GM19099 (cell line): Measurements from ENCODE around the gene SORCS3.

Source experiments
- POLR2A ChIP-seq: IDR thresholded peaks from 3 replicates; pipeline ENCODE4 v1.6.1; 2011; ENCODE audit warnings: low read depth; ENCODE audit not compliant: insufficient read length; ENCODE audit errors: extremely low read depth

The SORCS3 gene

DNA sequence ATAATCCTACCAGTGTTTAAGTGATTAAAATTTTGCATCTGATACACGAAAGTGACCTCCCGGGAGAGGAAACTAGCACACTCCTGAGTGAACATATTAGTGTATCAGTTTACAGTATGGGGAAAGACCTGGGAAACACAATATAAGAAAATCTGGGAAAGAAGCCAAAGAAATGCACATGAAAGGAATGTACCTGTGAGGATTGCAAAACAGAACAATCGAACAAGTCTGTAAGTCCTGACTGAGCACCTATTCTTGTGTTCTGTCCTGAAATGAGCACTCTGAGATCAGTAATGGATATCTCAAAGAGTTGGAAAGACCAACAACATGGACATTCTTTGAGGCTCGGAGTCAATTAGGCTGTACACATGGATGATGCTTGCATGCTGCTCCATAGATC, 554.7 kb downstream of the SORCS3 start:
- no peak for TF ChIP-seq POLR2A

DNA sequence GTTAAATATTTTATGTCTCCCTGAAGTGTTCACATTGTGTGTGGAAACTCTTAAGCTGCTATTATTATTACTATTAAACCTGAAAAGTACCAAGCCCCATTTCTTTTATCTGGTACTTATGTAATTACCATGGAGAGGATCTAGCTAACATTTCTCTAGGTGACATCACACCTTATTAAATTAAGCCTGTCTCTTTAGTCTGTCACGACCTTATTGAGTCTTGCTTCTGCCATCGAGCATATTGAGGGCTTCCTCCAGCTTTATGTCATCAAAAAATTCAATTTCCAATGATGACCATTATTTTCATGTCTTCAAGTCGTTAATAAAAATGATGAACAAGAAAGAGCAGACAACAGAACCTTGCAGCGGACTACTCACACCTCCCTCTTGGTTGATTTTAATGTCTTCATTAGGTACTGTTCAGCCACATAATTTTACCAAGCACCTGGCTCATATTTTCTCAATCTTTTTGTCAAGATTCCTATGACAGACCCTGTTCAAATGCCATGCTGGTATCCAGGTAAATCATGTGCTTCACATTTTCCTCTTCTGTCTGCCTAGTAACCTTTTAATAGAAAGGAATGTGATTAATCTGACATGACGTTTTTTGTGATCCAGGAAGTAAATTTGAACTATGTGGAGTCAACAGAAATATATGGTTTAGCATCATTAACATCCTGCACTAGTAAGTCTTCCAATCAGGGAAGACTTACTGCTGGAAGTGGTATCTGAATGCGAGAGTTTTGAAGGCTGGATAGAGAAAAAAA, 556.7 kb downstream of the SORCS3 start:
- TF ChIP-seq POLR2A: no peak

DNA sequence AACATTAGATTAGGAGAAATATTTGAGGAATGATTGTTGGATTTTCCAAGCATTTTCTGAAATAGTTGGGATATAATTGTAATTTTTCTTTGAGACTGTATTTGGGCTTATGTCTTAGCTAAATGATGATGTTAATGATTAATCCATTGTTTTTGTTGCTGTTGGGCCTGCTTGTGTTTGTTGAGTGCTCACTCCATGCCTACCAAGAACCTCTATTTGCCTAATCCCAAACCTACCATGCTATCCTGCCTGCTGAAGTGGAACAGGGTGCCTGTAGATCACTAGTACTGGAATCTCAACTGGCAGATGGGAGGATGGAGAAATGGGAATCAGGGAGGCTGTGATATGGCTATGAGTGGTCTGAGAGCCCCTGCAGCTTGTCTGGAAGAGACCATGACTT, 565.5 kb downstream of the SORCS3 start:
- no peak for TF ChIP-seq POLR2A

DNA sequence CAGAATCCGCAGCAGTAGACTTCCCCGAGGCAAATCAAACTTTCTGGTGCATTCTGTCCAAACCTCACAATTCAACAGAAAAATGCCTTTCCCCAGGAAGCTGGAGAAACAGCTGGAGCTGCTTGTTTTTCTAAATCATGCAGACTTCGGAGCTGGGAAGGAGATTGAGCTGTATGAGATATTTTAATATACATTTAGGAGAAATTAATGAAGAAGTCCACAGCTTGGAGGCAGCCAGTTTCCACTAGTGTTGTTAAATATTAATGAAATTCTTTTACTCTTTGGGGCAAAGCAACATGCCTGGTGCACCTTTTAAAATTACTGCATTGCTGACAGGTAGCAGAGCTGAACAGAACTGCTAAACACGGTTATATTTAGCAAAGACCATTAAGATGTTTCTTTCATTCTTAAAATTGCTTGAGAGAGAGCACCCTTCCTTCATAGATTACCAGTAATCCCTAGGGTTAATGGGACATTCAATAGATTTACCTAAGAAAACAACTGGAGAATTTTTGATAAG, 566.4 kb downstream of the SORCS3 start:
- TF ChIP-seq POLR2A: no peak

DNA sequence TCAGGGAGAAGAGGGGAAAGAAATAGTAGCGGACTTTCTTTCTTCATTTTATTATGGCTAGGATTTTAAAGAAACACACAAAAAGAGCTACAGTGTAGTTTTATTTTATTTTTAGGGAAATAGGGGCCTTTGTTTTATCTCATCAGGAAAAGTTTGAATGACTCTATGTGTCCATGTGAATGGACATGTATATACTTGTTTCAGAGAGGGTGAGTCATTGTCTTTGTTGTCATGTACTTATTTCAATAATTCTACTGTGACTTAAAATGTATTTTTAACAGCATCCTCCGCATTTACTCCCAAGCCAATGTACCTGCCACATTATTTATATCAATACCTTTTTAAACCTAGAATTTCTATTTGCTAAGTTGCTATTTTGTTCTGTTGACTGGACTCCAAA, 569.5 kb downstream of the SORCS3 start:
- TF ChIP-seq POLR2A: no peak

DNA sequence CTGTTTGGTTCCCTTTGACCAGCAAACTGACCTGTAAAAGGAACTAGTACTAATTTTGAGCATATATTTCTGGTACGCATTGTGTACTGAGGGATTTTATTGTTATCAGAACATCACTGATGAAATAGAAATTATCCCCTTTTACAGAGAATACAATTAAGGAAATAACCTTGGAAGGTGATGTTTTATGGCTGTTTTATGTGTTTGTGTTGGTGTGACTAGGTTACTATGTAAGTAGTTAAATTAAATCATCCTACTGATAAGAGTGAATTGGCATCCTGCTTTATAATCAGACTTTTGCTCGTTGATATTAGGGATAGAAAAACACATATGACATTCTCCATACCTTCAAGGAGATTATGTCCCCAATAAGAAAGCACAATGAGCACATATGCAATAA, 596.6 kb downstream of the SORCS3 start:
- no peak for TF ChIP-seq POLR2A

DNA sequence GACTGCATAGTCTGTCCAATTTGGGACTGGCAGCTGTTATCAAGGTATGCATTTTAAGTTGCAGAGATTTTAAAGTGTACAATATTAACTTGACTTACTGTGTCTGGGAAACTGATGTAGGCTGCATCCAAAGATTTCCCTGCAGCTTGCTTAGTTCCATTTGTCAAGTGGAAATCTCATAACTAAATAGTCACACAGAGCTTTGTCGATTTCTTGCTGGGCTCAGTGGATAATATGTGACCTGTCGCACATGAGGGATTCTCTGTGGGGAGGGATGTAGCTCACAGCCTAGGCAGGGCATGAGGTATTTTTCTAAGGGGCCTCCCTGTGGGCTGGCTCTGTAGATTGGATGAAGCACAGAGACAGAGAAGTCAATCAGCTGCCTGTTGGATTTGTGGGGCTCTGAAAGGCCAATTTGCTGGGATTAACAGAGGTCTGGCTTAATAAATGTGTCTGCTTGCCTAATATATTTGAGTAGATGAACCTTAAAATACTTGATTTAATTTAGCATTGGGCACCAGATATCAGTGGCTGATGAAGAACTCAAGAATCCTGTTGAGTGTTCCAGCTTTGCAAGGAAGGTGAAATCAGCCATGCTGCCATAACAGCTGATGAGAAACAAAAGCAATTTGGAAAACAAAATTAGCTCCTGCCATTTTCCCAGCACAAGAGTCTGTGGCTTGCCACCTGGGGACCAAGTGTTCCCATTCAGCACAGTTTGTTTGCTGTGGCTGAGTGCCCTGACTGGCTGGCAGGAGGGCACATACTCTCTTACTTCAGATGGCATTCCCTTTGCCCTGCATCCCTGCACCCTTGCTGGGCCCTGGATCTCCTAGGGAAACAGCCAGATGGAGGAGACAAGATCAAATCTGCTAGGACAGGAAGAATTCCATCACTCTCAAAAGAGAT, 598.5 kb downstream of the SORCS3 start:
- no peak for TF ChIP-seq POLR2A

DNA sequence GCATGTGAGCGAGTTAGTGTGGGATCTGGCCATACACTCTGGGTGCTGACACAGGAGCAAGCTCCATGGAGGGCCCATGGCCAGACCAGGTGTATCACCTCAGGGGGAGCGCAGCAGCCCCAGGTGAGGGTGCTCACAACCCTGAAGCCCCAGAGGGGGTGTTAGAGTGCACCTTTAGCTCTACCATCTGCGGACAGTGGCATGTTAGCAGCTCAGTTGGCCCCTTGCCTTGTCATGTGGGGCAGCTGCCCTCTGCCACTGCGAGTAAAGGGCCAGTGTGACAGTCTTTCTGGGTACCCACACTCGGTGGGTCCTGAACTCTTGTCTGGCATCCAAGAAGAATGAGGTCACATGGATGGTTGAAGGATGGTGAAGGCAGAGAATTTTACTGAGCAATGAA, 600.2 kb downstream of the SORCS3 start:
- no peak for TF ChIP-seq POLR2A

DNA sequence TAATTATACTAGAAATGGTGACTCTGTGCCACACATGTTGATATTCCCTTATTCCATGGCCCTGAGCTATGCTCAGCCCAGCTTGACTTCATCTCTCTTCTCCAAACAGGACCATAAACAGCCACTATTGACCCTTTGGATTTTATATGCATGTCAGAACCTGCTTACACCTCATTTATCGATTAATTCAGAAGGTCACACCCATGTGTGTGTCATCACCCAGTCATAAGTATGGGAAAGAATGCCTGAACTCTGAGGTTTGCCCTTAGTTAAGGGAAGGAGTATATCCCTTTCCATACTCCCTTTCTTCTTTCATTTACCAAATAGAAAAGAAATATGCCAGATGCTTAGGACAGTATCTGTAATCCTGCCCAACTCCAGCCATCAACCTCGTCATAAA, 602.3 kb downstream of the SORCS3 start:
- no peak for TF ChIP-seq POLR2A

DNA sequence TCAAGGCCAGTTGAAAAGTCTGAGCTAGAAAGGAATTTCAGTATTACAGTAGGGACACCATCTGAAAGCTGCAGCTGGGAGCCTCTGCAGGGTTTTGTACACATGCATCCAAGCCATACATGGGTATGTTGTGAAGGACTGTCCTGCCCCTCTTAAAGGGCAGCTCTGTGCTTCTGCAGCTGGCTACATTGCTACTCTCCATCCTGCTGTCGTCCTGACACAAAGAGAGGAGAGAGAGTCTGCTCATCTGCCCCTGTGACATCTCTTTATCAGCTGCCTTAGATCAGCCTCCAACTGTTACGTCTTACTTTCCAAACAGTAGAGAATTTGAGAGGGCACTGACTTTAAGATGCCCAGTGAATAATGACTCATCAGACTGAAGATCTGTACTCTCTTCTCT, 602.7 kb downstream of the SORCS3 start:
- no peak for TF ChIP-seq POLR2A

DNA sequence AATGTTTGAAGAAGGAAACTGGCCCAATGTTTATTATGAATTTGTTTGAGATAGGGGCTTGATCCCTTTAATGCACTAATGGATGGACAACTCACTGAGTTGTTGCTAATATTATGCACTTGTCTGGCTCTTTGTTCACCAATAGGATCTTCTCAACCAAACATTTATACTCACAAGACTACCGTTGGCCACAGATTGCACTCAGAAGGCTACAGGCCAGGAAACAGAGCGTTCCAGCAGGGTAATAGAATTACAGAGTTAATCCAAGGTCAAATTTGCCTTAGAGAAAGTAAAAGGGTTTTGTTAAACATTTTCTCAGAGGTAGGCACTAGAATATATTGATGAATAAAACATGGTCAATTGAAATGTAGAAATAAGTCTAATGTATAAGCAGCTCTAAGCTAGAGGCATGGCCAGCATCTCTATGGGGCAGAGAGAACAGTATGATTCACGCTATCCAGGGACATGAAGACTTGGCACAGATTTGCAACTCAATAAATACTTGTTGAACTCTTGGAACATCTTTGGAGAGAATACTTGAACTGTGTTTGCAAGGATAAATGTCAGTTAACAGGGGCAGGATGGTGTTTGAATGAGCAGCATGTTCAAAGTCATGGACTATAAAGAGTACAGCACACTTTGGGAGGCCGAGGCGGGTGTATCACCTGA, 606.9 kb downstream of the SORCS3 start:
- no peak for TF ChIP-seq POLR2A

DNA sequence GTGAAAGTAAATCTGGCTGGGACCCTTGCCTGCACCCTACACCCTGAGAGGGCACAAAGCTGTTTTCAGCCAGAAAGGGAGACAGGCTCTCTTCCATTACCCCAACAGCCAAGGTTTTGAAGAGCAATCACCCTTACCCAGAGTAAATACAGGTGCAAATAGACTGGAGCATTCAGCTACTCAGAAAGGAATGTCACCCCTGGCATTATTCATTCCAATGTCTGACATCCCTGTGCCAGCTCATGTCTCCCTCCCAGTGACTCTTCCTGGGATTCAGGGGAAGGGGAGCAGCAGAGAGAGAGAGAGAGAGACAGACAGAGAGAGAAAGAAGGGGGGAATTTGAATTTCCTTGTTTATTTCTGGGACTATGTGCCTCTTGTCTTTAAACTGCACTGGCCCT, 611.8 kb downstream of the SORCS3 start:
- TF ChIP-seq POLR2A: no peak

DNA sequence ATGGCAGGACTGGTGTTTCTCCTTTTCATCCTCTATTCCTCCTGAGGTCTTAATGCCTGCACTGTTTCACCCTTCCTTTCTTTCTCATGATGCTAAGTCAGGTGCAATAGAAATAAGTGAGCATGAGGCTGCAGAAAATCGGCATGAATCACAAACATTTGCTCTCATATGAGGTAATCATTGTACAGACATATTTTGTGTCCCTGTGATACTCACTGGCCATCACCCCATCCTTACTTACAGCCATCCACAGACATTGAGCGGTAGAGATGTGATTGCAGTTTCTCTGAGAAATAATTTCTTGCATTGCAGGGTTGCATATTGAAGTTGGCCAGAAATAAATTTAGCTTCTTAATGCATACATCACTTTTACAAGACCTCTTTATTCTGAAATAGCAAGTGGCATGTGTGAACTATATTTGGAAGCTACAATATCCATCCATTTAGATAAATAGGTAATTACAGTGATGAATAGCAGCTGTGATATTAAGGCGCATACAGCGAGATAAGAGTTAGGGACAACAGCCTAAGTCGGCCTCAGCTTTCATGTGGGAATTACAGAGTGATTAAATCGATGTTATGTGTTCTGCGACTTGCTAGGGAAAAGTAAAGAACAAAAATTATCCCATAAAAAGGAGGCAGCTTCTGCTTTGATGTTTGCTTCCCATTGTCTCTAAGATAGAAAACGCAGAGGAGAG, 612.6 kb downstream of the SORCS3 start:
- TF ChIP-seq POLR2A: no peak

DNA sequence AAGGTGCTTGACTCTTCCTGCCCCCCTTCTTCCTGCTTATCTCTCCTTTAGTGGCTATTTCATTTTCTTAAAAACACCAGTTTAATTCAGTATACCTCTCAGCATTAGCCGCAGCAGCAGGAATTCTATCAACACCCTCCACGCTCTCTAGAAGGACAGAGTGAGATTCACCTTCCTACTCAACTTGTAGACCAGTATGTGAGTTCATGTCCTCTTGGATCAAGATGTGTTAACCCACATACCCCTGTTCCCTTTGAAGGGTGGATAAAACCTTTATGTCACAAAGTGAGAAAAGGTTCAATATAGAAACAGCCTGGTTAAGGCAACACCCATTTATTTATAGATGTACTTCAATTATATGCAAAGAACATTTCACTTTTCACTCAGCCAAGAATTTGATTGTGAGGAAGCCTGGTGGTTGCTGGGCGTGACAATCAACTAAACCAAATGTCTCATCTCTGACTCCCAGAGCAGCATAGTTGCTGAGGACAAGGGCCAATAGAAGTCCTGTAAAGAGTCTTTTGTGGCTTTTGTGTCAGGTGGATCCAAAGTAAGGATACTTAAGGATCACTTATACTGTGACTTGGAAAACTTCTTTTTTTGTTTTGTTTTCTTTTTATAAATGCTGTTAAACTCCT, 617.1 kb downstream of the SORCS3 start:
- no peak for TF ChIP-seq POLR2A
